ENCODE results near the gene PDE8A. TPM values are rescaled to one million over a fixed set of nuclear protein-coding genes. Genes with fewer than 3 reads are reported as not detected.

PDE8A gene
- total and polyA plus RNA-seq, 2 of the 4 experiments (the other 2 are of a cell fraction), result 32.4 to 35.9 TPM

DNA sequence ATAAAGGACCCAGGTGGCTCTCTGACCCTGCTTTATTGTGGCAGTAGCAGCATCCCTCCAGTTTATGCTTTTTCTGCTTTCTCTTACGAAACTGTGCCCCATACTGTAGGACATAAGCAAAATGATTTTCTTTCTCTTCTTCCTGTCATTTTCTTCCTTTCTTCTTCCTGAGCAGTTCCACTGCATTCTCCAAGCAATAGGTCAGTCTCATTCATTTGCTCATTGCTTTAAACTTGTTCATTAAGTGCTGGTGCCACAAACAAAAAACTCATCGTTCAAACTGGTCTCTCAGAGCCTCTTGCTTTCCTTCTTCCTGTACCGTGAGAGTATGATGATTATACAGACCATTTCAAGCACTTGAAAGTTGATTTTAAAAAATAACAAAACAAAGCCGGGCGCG is 66.8 kb downstream of the PDE8A start:
- no peaks in the 10 kb centered on the region for H3K27me3 ChIP-seq (ENCODE audit: control insufficient read depth, insufficient read depth, low read length)
- peak overlapping the region; percentile 61 for H3K4me2 ChIP-seq (ENCODE audit: low read depth, low read length)
- H4K8ac ChIP-seq (ENCODE audit: low read depth in 2 of 2, low read length in 2 of 2), result peak overlapping the region; percentile 64 to 82
- peak overlapping the region; percentile 77 for H3K23ac ChIP-seq (ENCODE audit: low read depth, low read length)
- peaks cover 3% of the 10 kb centered on the region; the same call in 1 of the 2 replicates for H3K9me1 ChIP-seq (ENCODE audit: insufficient read depth, low read length)
- peaks cover 4% of the 10 kb centered on the region for H3K4me1 ChIP-seq (ENCODE audit: control insufficient read depth, insufficient read depth, low read length)
- H3K56ac ChIP-seq (ENCODE audit: extremely low read depth, insufficient read depth, low read length), result peak overlapping the region; percentile 81
- H4K20me1 ChIP-seq (ENCODE audit: insufficient read depth, low read length), result no peaks in the 10 kb centered on the region
- DNase-seq (peak; percentile 64), ATAC-seq (ENCODE audit: low read depth) (peak; percentile 21)
- ChIA-PET CTCF (no interaction called here), POLR2A (ENCODE audit: unreplicated experiment) (no interaction called here)
- no TSS peak for BruUV-seq (replicated peaks)
- in situ Hi-C loops (cut with MboI; ENCODE audit: low sequenced_read_pairs), result no loop called here
- H2BK120ac ChIP-seq (ENCODE audit: low read depth, low read length), result peak overlapping the region; percentile 98
- H3K18ac ChIP-seq (ENCODE audit: low read depth, low read length), result peak overlapping the region; percentile 27; the same call in 1 of the 2 replicates
- peak overlapping the region; percentile 86 for H3K4ac ChIP-seq (ENCODE audit: low read depth, low read length)
- peak overlapping the region; percentile 88 for H3K14ac ChIP-seq (replicated peaks; ENCODE audit: low read depth, low read length)
- H3K27ac ChIP-seq (ENCODE audit: insufficient read depth, low read length), result peak overlapping the region; percentile 93
- H2BK5ac ChIP-seq (ENCODE audit: low read depth, low read length, poor library complexity, severe bottlenecking), result peak overlapping the region; percentile 97
- no peaks in the 10 kb centered on the region for H3K9me3 ChIP-seq (ENCODE audit: control insufficient read depth, insufficient read depth, low read length)
- H2AK9ac ChIP-seq (replicated peaks; ENCODE audit: low read depth, low read length, poor library complexity), result no peak overlapping the region
- H2AFZ ChIP-seq (replicated peaks; ENCODE audit: low read length, poor library complexity), result no peak overlapping the region
- H3K4me3 ChIP-seq (ENCODE audit: insufficient read depth, low read depth, low read length), result peak overlapping the region; percentile 8; the same call in 1 of the 2 replicates
- H4K5ac ChIP-seq (ENCODE audit: low read depth, low read length), result peak overlapping the region; percentile 90
- peak overlapping the region; percentile 81 for H2BK15ac ChIP-seq (ENCODE audit: low read depth, low read length)
- intact Hi-C loops (cut with micrococcal nuclease), result loop anchor here (5.0 to 10.0 kb wide), 2 partner anchors 201 to 464 kb away; no protein-coding TSS in a partner anchor
- H2BK20ac ChIP-seq (ENCODE audit: low read depth, low read length), result peak overlapping the region; percentile 84
- no peaks in the 10 kb centered on the region for H3K36me3 ChIP-seq (ENCODE audit: control insufficient read depth, insufficient read depth, low read length)
- 0% methylated on average over 1 of the region's 6 CpGs; no CpG with 5 or more reads in 1 of the 2 experiments for WGBS, 2 experiments (ENCODE audit: extremely low coverage in 2 of 2, insufficient read length in 1 of 2)
- H2AK5ac ChIP-seq (ENCODE audit: low read depth, low read length), result peak overlapping the region; percentile 47; the same call in 1 of the 2 replicates
- H4K91ac ChIP-seq (ENCODE audit: insufficient read depth, low read depth, low read length), result peak overlapping the region; percentile 84; the same call in 1 of the 2 replicates
- peaks cover 10 to 43% of the 10 kb centered on the region in 2 experiments for H3K79me1 ChIP-seq (ENCODE audit: low read depth in 1 of 2, low read length in 2 of 2)
- TF ChIP-seq, protein P1, sequence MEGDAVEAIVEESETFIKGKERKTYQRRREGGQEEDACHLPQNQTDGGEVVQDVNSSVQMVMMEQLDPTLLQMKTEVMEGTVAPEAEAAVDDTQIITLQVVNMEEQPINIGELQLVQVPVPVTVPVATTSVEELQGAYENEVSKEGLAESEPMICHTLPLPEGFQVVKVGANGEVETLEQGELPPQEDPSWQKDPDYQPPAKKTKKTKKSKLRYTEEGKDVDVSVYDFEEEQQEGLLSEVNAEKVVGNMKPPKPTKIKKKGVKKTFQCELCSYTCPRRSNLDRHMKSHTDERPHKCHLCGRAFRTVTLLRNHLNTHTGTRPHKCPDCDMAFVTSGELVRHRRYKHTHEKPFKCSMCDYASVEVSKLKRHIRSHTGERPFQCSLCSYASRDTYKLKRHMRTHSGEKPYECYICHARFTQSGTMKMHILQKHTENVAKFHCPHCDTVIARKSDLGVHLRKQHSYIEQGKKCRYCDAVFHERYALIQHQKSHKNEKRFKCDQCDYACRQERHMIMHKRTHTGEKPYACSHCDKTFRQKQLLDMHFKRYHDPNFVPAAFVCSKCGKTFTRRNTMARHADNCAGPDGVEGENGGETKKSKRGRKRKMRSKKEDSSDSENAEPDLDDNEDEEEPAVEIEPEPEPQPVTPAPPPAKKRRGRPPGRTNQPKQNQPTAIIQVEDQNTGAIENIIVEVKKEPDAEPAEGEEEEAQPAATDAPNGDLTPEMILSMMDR (conservative IDR thresholded peaks at IDR 0.05; ENCODE audit: low read depth, low read length), result no peak
- TF ChIP-seq FOS (IDR thresholded peaks at IDR 0.05; ENCODE audit: low read depth, low read length) (no peak), NFE2L2 (IDR thresholded peaks at IDR 0.05; ENCODE audit: low read depth, low read length) (no peak)
- TF ChIP-seq, protein P2, sequence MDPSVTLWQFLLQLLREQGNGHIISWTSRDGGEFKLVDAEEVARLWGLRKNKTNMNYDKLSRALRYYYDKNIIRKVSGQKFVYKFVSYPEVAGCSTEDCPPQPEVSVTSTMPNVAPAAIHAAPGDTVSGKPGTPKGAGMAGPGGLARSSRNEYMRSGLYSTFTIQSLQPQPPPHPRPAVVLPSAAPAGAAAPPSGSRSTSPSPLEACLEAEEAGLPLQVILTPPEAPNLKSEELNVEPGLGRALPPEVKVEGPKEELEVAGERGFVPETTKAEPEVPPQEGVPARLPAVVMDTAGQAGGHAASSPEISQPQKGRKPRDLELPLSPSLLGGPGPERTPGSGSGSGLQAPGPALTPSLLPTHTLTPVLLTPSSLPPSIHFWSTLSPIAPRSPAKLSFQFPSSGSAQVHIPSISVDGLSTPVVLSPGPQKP (IDR thresholded peaks at IDR 0.05; ENCODE audit: borderline replicate concordance, low read depth, low read length), result no peak
- dilution Hi-C loops (cut with HindIII; ENCODE audit: low sequenced_read_pairs, unreplicated experiment), result loop anchor here (10.0 kb wide), 1 partner anchor 94 kb away; no protein-coding TSS in a partner anchor
- peak overlapping the region; percentile 85 for H3K9ac ChIP-seq (ENCODE audit: low read depth, low read length)
